Measurements from ENCODE around the gene NOTCH3.

NOTCH3 gene

GRCh38 chr19:15113245-15114152 is 87.3 kb downstream of the NOTCH3 start:
- H3K4me3 ChIP-seq (replicated peaks; ENCODE audit: low read depth, low read length): no peak overlapping the region
- TF ChIP-seq CTCF (IDR thresholded peaks at IDR 0.05; ENCODE audit: low read depth, low read length, missing control alignments): no peak
- DNase-seq (ENCODE audit: extremely low read depth, low read depth): no peak

GRCh38 chr19:15112385-15112784 is 88.4 kb downstream of the NOTCH3 start:
- no peak overlapping the region for H3K4me3 ChIP-seq (replicated peaks; ENCODE audit: low read depth, low read length)
- DNase-seq (ENCODE audit: extremely low read depth, low read depth): no peak
- no peak for TF ChIP-seq CTCF (IDR thresholded peaks at IDR 0.05; ENCODE audit: low read depth, low read length, missing control alignments)

- no peak for DNase-seq (ENCODE audit: extremely low read depth, low read depth)
- H3K4me3 ChIP-seq (replicated peaks; ENCODE audit: low read depth, low read length): no peak overlapping the region
- TF ChIP-seq CTCF (IDR thresholded peaks at IDR 0.05; ENCODE audit: low read depth, low read length, missing control alignments): no peak
These were observed 89.0 kb downstream of the NOTCH3 start for GRCh38 chr19:15111758-15112157.

GRCh38 chr19:15110418-15110815 is 90.4 kb downstream of the NOTCH3 start:
- H3K4me3 ChIP-seq (replicated peaks; ENCODE audit: low read depth, low read length): no peak overlapping the region
- no peak for TF ChIP-seq CTCF (IDR thresholded peaks at IDR 0.05; ENCODE audit: low read depth, low read length, missing control alignments)
- DNase-seq (ENCODE audit: extremely low read depth, low read depth): no peak

GRCh38 chr19:15109768-15110417 is 90.9 kb downstream of the NOTCH3 start:
- DNase-seq (ENCODE audit: extremely low read depth, low read depth): no peak
- no peak for TF ChIP-seq CTCF (IDR thresholded peaks at IDR 0.05; ENCODE audit: low read depth, low read length, missing control alignments)

More at GRCh38 chr19:15109768-15110417, 90.9 kb downstream of the NOTCH3 start:
- H3K4me3 ChIP-seq (replicated peaks; ENCODE audit: low read depth, low read length): no peak overlapping the region

Data from HFF-Myc (cell line).